Measurements from ENCODE around the gene DENND1A.

Gene DENND1A

DNA sequence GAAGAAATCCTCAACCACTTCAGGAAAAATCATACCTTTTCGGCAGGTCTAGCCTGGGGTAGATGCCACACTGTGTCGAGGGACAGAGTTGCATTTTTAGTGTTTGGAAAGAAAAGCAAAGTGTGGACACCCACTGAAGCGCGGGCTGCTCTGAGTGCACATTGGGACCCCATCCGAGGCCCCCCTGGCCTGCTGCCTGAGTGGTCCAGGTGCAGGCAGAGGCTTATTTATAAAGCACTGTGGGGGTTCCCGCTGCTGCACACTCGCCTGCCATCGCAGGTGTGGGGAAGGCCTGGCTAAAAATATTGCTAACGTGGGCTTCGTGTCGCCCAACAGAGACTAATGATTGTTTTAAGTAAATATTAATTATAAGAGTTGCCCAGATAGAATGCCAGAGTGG is 454.5 kb downstream of the DENND1A start:
- DNase-seq (ENCODE audit: low read depth) = no peak
- H3K4me3 ChIP-seq (ENCODE audit: low read depth, low read length) = no peak overlapping the region
- TF ChIP-seq, protein P1, sequence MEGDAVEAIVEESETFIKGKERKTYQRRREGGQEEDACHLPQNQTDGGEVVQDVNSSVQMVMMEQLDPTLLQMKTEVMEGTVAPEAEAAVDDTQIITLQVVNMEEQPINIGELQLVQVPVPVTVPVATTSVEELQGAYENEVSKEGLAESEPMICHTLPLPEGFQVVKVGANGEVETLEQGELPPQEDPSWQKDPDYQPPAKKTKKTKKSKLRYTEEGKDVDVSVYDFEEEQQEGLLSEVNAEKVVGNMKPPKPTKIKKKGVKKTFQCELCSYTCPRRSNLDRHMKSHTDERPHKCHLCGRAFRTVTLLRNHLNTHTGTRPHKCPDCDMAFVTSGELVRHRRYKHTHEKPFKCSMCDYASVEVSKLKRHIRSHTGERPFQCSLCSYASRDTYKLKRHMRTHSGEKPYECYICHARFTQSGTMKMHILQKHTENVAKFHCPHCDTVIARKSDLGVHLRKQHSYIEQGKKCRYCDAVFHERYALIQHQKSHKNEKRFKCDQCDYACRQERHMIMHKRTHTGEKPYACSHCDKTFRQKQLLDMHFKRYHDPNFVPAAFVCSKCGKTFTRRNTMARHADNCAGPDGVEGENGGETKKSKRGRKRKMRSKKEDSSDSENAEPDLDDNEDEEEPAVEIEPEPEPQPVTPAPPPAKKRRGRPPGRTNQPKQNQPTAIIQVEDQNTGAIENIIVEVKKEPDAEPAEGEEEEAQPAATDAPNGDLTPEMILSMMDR (IDR thresholded peaks at IDR 0.05; ENCODE audit: low read depth, low read length, missing control alignments) = no peak
- in situ Hi-C loops (cut with HindIII; ENCODE audit: low sequenced_read_pairs) = no loop called here

DNA sequence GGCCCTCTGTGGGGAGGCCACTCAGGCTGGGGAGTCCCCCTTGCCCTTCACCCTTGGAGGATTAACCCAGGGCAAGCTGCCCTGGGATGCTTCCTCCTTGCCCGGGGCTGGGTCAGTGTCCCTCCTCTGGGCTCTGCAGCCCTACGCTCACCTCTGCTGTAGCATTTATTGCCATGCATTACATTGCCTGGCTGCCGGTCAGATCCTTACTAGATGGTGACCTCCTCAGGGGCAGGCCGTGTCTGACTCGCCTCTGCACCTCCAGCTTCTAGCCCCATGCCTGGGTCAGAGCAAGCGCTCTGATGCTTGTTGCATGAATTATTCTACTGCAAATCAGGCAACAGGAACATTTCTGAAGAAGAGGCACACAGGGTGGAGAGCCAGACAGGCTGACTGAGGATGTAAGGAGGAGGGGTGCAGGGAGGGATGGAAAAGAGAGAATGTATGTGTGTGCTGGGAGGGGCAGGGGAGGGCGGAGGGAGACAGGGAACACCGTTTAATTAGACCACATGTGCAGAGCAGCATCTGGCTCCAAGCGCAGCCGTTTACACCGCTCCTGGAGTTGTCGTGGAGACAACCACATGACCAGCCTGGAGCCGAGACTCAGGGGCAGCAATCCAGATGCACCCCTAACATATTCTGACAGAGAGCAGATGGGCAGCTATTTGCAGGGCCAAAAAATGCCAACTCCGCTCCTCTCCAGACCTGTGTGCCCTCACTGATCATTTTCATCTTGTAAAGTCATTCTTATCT is 456.9 kb downstream of the DENND1A start:
- in situ Hi-C loops (cut with HindIII; ENCODE audit: low sequenced_read_pairs) = no loop called here

DNA sequence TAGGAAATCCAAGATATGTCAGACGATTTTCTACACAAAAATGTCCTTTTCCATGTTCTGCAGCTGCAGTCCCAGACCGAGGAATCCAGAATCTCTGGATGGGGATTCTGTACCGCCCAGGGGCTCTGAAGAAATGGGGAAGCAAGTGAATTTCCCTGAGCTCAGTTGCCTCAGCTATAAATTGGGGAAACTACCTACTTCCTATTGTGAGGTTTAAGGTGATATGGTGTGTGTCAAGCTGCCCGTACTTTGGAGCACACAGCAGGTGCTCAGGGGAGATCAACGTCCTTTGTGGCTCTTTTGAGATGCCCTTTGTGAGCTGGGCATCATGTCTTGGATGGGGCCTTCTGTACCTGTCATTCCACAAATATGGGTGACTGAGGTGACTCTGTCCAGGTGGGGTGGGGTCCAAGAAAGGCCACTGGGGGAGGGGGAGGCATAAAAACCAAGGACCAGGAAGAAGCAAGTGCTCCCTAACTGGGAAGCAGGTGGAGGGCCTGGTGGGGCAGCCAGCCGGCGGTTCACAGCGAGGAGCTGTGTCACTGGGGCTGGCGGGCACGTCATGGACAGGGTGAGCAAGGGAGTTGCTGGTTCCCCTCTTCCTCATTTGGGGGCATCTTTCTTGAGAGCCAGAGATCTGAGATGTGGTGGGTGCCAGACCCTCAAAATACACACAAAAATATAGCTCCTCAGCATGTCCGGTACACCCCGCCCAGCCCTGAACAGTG is 457.9 kb downstream of the DENND1A start:
- DNase-seq (ENCODE audit: low read depth) = no peak
- in situ Hi-C loops (cut with HindIII; ENCODE audit: low sequenced_read_pairs) = no loop called here
- H3K4me3 ChIP-seq (ENCODE audit: low read depth, low read length) = no peak overlapping the region
- TF ChIP-seq, protein P1 (IDR thresholded peaks at IDR 0.05; ENCODE audit: low read depth, low read length, missing control alignments) = no peak

More for the DNA sequence above, 456.9 kb downstream of the DENND1A start:
- no peak overlapping the region for H3K4me3 ChIP-seq (ENCODE audit: low read depth, low read length)
- no peak for DNase-seq (ENCODE audit: low read depth)
- TF ChIP-seq, protein P1 (IDR thresholded peaks at IDR 0.05; ENCODE audit: low read depth, low read length, missing control alignments) = no peak

DNA sequence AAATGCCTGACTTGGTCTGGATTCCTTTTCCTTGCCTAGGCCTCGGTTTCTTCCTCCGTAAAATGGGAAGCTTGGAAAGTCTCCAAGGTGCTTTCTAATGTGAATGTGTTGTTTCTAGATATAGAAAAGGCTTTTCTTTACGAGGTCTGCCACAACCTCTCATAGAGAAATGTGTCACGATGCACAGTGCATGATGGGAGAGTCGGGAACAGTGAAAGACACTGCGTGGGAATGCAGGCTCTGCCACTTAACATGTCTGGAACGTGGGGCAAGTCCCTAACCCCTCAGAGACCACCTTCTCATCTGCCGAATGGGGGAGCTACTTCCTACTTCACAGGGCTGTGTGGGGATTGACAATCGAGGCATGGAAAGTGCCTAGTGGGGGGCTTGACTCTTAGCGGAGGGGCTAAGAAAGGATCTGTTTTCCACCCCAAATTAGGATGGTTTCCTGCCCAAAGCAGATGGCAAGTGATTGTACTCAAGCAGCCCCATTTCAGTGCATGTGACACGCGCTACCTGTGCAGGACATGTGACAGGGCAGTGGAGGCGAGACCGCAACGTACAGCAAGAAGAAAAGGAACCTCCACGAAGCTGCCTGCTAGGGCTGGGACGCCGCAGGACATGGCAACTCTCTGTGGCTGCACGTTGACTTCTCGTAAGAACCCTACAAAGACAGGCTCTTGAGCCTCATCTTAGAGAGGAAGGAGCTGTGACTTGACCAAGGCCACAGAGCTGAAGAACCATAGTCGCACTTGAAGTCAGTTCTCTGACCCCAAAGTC is 458.7 kb downstream of the DENND1A start:
- in situ Hi-C loops (cut with HindIII; ENCODE audit: low sequenced_read_pairs) = no loop called here
- TF ChIP-seq, protein P1 (IDR thresholded peaks at IDR 0.05; ENCODE audit: low read depth, low read length, missing control alignments) = no peak
- DNase-seq (ENCODE audit: low read depth) = no peak

DNA sequence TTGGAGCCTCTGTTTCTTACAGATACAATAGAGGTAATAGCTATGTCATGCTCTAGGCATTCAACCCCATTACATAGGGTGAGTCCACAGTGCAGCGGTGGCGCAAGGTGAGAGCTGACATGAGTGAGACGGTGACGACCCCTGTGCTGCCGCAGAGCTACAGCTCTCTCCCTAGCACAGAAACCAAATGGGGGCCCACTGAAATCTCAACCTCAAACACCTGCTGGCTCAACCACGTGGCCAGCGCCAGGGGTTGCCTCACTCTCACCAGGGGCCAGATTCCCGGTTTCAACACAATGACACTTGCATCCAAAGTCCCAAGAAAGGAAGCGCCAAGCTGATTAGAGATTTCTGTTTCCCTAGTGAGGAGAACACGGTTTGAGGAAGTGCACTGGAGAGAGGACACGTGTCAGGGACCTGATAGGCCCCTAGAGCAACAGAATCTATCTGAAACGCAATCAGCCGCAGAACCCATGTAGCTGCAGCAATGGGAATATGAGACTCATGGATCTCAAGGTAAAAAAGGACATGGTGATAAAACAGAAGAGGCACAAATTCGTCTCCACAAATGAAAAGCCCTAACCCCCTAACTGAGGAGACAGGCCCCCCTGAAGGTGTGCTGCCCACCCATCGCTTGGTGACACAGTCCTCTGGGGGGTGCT is 459.7 kb downstream of the DENND1A start:
- no peak for DNase-seq (ENCODE audit: low read depth)
- in situ Hi-C loops (cut with HindIII; ENCODE audit: low sequenced_read_pairs) = no loop called here

More for the DNA sequence above, 458.7 kb downstream of the DENND1A start:
- no peak overlapping the region for H3K4me3 ChIP-seq (ENCODE audit: low read depth, low read length)

More for the DNA sequence above, 459.7 kb downstream of the DENND1A start:
- TF ChIP-seq, protein P1 (IDR thresholded peaks at IDR 0.05; ENCODE audit: low read depth, low read length, missing control alignments) = no peak
- no peak overlapping the region for H3K4me3 ChIP-seq (ENCODE audit: low read depth, low read length)
